OCI-LY3 (cell line): ENCODE results near the gene NRXN3.

Experiments used
- EZH2phosphoT487 ChIP-seq: fragments of 200-600 bp; shearing (Covaris generic); IDR thresholded peaks from 2 replicates; pipeline ENCODE4 v1.6.1; 2018; ENCODE audit warnings: antibody characterized with exemption, mixed run types, low read depth
- TF ChIP-seq, protein P1 (sequence below): fragments of 200-600, 300-600 bp; sonication (generic); IDR thresholded peaks from 2 replicates; pipeline ENCODE4 v1.5.1; 2014; ENCODE audit warnings: antibody characterized with exemption, low read length, low read depth

DNA sequence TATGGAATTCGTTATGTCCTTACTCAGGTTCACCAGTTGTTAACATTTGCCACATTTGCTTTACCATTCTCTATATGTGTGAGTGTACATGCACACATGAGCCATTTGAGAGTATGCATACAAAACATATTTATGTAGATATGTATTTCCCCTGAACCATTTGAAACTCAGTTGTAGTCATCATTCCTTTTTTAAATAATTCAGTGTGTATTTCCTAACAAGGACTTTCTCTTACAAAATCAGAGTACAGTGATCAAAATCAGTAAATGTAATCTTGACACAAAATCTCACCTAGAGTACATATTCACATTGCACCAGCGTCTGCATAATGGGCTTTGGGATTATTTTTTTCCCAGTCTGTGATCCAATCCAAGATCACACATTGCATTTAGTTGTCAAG, 1656.2 kb downstream of the NRXN3 start:
- TF ChIP-seq, protein P1, sequence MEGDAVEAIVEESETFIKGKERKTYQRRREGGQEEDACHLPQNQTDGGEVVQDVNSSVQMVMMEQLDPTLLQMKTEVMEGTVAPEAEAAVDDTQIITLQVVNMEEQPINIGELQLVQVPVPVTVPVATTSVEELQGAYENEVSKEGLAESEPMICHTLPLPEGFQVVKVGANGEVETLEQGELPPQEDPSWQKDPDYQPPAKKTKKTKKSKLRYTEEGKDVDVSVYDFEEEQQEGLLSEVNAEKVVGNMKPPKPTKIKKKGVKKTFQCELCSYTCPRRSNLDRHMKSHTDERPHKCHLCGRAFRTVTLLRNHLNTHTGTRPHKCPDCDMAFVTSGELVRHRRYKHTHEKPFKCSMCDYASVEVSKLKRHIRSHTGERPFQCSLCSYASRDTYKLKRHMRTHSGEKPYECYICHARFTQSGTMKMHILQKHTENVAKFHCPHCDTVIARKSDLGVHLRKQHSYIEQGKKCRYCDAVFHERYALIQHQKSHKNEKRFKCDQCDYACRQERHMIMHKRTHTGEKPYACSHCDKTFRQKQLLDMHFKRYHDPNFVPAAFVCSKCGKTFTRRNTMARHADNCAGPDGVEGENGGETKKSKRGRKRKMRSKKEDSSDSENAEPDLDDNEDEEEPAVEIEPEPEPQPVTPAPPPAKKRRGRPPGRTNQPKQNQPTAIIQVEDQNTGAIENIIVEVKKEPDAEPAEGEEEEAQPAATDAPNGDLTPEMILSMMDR, result no peak
- no peak for TF ChIP-seq EZH2phosphoT487
